ENCODE results near the gene L2HGDH.

DNA sequence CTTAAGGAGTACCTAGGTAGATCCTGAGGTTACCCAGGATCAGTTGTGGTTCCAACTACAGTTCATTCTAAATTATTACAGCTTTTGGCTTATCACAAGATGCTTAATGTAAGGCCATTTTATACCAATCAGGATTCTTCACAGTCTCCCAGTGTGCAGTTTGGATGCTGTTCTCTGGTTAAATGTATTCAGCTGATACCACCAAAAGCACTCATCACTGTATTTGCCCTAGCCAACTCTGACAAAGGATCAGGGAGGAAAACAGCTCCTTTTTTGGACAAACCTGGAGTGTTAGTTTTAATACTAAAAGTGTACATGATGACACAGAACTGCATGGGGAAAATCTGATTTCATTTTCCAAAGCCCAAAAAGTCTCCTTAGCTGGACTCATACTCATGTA, 19.6 kb upstream of the L2HGDH start:
- TF ChIP-seq, protein P1, sequence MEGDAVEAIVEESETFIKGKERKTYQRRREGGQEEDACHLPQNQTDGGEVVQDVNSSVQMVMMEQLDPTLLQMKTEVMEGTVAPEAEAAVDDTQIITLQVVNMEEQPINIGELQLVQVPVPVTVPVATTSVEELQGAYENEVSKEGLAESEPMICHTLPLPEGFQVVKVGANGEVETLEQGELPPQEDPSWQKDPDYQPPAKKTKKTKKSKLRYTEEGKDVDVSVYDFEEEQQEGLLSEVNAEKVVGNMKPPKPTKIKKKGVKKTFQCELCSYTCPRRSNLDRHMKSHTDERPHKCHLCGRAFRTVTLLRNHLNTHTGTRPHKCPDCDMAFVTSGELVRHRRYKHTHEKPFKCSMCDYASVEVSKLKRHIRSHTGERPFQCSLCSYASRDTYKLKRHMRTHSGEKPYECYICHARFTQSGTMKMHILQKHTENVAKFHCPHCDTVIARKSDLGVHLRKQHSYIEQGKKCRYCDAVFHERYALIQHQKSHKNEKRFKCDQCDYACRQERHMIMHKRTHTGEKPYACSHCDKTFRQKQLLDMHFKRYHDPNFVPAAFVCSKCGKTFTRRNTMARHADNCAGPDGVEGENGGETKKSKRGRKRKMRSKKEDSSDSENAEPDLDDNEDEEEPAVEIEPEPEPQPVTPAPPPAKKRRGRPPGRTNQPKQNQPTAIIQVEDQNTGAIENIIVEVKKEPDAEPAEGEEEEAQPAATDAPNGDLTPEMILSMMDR (conservative IDR thresholded peaks at IDR 0.05) = no peak
- no peak for TF ChIP-seq ZFX (IDR thresholded peaks at IDR 0.05)
